ENCODE measurements around the gene OR5AC2. TPM values are rescaled to one million over a fixed set of nuclear protein-coding genes. Genes with fewer than 3 reads are reported as not detected.

The OR5AC2 gene
- total and polyA plus RNA-seq, 2 experiments from 2014 or later = not detected

DNA sequence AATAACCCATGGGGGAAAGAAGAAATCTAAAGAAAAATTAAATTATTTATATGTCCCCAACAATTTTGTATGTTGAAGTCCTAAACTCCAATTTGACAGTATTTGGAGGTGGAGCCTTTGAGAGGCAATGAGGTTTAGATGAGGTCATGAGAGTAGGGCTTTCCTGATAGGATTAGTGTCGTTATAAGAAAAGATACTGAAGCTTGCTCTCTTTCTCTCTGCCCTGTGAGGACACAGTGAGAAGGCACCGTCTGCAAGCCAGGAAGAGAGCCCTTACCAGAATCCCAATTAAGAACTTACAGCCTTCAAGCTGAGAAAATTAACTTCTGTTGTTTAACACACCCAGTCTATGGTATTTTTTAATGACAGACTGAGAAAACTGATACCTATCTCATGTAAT, 16.1 kb upstream of the OR5AC2 start (continued):
- TF ChIP-seq, protein P1, sequence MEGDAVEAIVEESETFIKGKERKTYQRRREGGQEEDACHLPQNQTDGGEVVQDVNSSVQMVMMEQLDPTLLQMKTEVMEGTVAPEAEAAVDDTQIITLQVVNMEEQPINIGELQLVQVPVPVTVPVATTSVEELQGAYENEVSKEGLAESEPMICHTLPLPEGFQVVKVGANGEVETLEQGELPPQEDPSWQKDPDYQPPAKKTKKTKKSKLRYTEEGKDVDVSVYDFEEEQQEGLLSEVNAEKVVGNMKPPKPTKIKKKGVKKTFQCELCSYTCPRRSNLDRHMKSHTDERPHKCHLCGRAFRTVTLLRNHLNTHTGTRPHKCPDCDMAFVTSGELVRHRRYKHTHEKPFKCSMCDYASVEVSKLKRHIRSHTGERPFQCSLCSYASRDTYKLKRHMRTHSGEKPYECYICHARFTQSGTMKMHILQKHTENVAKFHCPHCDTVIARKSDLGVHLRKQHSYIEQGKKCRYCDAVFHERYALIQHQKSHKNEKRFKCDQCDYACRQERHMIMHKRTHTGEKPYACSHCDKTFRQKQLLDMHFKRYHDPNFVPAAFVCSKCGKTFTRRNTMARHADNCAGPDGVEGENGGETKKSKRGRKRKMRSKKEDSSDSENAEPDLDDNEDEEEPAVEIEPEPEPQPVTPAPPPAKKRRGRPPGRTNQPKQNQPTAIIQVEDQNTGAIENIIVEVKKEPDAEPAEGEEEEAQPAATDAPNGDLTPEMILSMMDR (conservative IDR thresholded peaks at IDR 0.05; ENCODE audit: low read depth in 2 of 2) = no peak

DNA sequence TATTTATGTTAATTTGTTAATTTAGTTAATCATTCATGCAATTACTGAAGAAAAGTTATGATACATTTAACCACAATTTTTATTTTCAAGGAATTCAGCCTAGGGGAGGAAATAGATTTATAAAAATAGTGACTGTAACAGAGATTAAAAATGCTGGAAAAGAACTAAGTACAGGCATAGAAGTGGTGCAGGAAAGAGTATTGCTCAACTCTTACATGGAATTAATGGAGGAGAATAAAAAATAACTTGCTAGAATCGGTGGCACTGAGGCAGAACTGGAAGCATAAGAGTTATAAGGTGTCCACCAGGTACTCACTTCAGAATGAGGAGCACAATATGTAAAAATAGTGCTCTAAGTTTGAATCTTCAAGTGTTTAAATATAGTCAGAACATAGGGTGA, 13.5 kb upstream of the OR5AC2 start:
- no peaks in the 10 kb centered on the region for H3K36me3 ChIP-seq (ENCODE audit: insufficient read depth)
- Mint-ChIP-seq H3K9me3 (no peaks in the 10 kb centered on the region), H3K4me3 (no peak overlapping the region), H3K27me3 (ENCODE audit: insufficient read depth, low read depth, poor library complexity) (no peaks in the 10 kb centered on the region), H3K36me3 (ENCODE audit: low read depth) (no peaks in the 10 kb centered on the region), H3K4me1 (no peaks in the 10 kb centered on the region), H3K27ac (no peak overlapping the region)
- no peaks in the 10 kb centered on the region for H3F3A ChIP-seq (replicated peaks; ENCODE audit: low read depth)
- no peaks in the 10 kb centered on the region for H3K27me3 ChIP-seq (ENCODE audit: insufficient read depth)
- no peak for ATAC-seq
- 0 out of 2 replicates have a peak, but pooled peaks cover 3% of the 10 kb centered on the region for H3K9me2 ChIP-seq (ENCODE audit: insufficient read depth)
- no peaks in the 10 kb centered on the region for H4K20me1 ChIP-seq (replicated peaks; ENCODE audit: insufficient read depth)
- no peak overlapping the region for H2AFZ ChIP-seq
- no peak overlapping the region for H3K27ac ChIP-seq (ENCODE audit: low read depth)
- H3K4me2 ChIP-seq = no peak overlapping the region
- H3K79me2 ChIP-seq (replicated peaks; ENCODE audit: insufficient read depth) = no peaks in the 10 kb centered on the region
- no peak overlapping the region for H3K4me3 ChIP-seq
- DNase-seq (ENCODE audit: low spot score) = no peak
- no peaks in the 10 kb centered on the region for H3K4me1 ChIP-seq (ENCODE audit: insufficient read depth)
- TF ChIP-seq EZH2phosphoT487 (IDR thresholded peaks at IDR 0.05; ENCODE audit: unreplicated experiment) = no peak
- TF ChIP-seq, protein P2, sequence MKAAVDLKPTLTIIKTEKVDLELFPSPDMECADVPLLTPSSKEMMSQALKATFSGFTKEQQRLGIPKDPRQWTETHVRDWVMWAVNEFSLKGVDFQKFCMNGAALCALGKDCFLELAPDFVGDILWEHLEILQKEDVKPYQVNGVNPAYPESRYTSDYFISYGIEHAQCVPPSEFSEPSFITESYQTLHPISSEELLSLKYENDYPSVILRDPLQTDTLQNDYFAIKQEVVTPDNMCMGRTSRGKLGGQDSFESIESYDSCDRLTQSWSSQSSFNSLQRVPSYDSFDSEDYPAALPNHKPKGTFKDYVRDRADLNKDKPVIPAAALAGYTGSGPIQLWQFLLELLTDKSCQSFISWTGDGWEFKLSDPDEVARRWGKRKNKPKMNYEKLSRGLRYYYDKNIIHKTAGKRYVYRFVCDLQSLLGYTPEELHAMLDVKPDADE (IDR thresholded peaks at IDR 0.05) = no peak
- TF ChIP-seq, protein P3, sequence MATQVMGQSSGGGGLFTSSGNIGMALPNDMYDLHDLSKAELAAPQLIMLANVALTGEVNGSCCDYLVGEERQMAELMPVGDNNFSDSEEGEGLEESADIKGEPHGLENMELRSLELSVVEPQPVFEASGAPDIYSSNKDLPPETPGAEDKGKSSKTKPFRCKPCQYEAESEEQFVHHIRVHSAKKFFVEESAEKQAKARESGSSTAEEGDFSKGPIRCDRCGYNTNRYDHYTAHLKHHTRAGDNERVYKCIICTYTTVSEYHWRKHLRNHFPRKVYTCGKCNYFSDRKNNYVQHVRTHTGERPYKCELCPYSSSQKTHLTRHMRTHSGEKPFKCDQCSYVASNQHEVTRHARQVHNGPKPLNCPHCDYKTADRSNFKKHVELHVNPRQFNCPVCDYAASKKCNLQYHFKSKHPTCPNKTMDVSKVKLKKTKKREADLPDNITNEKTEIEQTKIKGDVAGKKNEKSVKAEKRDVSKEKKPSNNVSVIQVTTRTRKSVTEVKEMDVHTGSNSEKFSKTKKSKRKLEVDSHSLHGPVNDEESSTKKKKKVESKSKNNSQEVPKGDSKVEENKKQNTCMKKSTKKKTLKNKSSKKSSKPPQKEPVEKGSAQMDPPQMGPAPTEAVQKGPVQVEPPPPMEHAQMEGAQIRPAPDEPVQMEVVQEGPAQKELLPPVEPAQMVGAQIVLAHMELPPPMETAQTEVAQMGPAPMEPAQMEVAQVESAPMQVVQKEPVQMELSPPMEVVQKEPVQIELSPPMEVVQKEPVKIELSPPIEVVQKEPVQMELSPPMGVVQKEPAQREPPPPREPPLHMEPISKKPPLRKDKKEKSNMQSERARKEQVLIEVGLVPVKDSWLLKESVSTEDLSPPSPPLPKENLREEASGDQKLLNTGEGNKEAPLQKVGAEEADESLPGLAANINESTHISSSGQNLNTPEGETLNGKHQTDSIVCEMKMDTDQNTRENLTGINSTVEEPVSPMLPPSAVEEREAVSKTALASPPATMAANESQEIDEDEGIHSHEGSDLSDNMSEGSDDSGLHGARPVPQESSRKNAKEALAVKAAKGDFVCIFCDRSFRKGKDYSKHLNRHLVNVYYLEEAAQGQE (IDR thresholded peaks at IDR 0.05; ENCODE audit: unreplicated experiment) = no peak
- TF ChIP-seq JUNB (IDR thresholded peaks at IDR 0.05; ENCODE audit: unreplicated experiment) = no peak
- no peak for TF ChIP-seq ZNF114 (CRISPR knock-in tag; IDR thresholded peaks at IDR 0.05)
- TF ChIP-seq POLR2AphosphoS5 (IDR thresholded peaks at IDR 0.05; ENCODE audit: low read depth) = no peak
- no peak for TF ChIP-seq EZH2 (IDR thresholded peaks at IDR 0.05; ENCODE audit: low read depth, unreplicated experiment)
- no peak for TF ChIP-seq ZNF331 (CRISPR knock-in tag; IDR thresholded peaks at IDR 0.05; ENCODE audit: low read depth)
- no peak for TF ChIP-seq CREB1 (CRISPR knock-in tag; IDR thresholded peaks at IDR 0.05; ENCODE audit: low read depth)
- no peak for TF ChIP-seq NANOG (IDR thresholded peaks at IDR 0.05; ENCODE audit: borderline replicate concordance)
- TF ChIP-seq, protein P4, sequence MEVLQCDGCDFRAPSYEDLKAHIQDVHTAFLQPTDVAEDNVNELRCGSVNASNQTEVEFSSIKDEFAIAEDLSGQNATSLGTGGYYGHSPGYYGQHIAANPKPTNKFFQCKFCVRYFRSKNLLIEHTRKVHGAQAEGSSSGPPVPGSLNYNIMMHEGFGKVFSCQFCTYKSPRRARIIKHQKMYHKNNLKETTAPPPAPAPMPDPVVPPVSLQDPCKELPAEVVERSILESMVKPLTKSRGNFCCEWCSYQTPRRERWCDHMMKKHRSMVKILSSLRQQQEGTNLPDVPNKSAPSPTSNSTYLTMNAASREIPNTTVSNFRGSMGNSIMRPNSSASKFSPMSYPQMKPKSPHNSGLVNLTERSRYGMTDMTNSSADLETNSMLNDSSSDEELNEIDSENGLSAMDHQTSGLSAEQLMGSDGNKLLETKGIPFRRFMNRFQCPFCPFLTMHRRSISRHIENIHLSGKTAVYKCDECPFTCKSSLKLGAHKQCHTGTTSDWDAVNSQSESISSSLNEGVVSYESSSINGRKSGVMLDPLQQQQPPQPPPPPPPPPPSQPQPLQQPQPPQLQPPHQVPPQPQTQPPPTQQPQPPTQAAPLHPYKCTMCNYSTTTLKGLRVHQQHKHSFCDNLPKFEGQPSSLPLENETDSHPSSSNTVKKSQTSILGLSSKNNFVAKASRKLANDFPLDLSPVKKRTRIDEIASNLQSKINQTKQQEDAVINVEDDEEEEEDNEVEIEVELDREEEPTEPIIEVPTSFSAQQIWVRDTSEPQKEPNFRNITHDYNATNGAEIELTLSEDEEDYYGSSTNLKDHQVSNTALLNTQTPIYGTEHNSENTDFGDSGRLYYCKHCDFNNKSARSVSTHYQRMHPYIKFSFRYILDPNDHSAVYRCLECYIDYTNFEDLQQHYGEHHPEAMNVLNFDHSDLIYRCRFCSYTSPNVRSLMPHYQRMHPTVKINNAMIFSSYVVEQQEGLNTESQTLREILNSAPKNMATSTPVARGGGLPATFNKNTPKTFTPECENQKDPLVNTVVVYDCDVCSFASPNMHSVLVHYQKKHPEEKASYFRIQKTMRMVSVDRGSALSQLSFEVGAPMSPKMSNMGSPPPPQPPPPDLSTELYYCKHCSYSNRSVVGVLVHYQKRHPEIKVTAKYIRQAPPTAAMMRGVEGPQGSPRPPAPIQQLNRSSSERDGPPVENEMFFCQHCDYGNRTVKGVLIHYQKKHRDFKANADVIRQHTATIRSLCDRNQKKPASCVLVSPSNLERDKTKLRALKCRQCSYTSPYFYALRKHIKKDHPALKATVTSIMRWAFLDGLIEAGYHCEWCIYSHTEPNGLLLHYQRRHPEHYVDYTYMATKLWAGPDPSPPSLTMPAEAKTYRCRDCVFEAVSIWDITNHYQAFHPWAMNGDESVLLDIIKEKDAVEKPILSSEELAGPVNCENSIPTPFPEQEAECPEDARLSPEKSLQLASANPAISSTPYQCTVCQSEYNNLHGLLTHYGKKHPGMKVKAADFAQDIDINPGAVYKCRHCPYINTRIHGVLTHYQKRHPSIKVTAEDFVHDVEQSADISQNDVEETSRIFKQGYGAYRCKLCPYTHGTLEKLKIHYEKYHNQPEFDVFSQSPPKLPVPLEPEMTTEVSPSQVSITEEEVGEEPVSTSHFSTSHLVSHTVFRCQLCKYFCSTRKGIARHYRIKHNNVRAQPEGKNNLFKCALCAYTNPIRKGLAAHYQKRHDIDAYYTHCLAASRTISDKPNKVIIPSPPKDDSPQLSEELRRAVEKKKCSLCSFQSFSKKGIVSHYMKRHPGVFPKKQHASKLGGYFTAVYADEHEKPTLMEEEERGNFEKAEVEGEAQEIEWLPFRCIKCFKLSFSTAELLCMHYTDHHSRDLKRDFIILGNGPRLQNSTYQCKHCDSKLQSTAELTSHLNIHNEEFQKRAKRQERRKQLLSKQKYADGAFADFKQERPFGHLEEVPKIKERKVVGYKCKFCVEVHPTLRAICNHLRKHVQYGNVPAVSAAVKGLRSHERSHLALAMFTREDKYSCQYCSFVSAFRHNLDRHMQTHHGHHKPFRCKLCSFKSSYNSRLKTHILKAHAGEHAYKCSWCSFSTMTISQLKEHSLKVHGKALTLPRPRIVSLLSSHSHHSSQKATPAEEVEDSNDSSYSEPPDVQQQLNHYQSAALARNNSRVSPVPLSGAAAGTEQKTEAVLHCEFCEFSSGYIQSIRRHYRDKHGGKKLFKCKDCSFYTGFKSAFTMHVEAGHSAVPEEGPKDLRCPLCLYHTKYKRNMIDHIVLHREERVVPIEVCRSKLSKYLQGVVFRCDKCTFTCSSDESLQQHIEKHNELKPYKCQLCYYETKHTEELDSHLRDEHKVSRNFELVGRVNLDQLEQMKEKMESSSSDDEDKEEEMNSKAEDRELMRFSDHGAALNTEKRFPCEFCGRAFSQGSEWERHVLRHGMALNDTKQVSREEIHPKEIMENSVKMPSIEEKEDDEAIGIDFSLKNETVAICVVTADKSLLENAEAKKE (CRISPR knock-in tag; IDR thresholded peaks at IDR 0.05) = no peak
- no peak for TF ChIP-seq STAT1 (IDR thresholded peaks at IDR 0.05; ENCODE audit: unreplicated experiment)

All from GM23338 (cell line).